GM18505 (cell line): ENCODE results near the gene SLMAP.

Experiments used
- ATAC-seq: cut with Tn5 transposase; IDR thresholded peaks from one replicate; pipeline ENCODE4 v1.9.1; 2021; ENCODE audit not compliant: unreplicated experiment
- POLR2A ChIP-seq: IDR thresholded peaks from 4 replicates; pipeline ENCODE4 v1.6.1; 2011; ENCODE audit warnings: borderline replicate concordance; ENCODE audit not compliant: insufficient read depth, insufficient read length; ENCODE audit errors: extremely low read depth

Gene SLMAP

DNA sequence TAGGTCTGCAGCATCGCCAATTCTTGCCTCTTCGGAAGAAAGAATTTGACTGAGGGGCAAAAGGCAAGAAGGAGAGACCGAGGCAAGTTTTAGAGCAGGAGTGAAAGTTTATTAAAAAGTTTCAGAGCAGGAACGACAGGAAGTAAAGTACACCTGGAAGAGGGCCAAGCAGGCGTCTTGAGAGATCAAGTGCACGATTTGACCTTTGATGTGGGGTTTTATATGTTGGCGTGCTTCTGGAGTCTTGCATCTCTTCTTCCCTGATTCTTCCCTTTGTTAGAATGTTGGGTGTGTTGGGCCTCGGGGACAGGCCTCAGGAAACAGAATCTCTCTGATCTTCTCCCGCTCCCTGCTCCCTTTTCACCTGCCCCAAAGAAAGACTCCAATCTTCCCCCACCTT lies 211.5 kb downstream of the SLMAP start:
- TF ChIP-seq POLR2A, result no peak
- ATAC-seq, result no peak

DNA sequence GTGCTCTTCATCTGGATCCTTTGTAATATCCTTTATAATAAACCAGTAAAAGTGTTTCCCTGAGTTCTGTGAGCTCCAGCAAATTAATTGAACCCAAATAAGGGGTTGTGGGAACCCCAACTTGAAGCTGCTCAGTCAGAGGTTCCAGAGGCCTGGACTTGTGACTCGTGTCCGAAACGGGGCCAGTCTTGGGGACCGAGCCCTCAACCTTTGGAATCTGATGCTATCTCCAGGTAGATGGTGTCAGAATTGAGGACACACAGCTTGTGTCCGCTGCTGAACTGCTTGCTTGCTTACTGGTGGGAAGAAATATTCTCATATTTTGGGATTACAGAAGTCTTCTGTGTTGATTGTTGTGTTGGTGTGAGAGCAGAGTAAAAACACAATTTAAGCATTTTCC lies 212.4 kb downstream of the SLMAP start:
- ATAC-seq, result no peak
- no peak for TF ChIP-seq POLR2A

DNA sequence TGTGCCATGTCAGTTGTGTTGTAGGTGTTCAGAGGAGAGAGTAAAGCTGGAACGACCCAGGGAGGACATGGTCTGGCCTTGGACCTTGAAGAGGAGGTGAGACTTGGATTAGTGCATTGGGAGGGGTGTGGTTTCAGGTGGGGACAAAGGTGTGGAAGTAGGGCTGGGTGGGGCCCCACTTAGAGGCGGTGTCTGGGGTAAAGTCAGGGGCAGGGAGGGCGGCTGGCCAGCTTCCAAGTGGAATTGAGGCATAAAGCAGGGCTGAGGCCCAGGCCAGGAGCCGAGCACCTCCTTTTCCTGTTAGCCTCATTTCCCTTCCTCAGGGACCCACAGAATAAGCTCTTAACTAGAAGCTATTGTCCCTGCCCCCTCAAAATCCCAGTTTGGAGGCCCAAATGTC lies 215.9 kb downstream of the SLMAP start:
- no peak for ATAC-seq
- TF ChIP-seq POLR2A, result no peak

DNA sequence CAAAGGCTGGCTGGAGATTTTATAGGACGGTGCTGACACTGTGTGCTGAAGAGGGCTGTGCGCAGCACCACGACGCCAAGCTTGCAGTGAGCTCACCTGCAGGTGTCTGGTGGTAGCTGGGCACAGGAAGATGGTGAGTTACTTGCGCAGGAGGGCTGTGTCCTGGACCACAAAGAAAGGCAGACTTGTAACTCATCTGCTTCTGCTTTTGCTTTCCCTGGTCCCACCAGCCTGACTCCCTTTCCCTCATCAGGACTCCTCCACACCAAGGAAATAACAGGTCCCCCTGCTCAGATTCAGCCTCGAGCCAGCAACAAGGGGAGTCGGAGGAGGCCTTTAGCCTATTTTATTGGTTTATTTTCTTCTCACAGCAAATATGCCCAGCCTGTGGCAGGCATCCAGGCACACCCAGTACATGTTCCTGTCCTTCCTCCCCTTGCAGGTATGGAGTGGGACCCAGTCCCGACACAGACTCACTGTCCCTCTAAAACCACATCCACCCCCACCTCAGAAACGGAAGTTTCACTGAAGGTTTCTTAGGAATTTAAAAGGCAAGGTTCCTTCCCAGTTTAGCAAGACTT lies 216.5 kb downstream of the SLMAP start:
- TF ChIP-seq POLR2A, result no peak
- ATAC-seq, result no peak

DNA sequence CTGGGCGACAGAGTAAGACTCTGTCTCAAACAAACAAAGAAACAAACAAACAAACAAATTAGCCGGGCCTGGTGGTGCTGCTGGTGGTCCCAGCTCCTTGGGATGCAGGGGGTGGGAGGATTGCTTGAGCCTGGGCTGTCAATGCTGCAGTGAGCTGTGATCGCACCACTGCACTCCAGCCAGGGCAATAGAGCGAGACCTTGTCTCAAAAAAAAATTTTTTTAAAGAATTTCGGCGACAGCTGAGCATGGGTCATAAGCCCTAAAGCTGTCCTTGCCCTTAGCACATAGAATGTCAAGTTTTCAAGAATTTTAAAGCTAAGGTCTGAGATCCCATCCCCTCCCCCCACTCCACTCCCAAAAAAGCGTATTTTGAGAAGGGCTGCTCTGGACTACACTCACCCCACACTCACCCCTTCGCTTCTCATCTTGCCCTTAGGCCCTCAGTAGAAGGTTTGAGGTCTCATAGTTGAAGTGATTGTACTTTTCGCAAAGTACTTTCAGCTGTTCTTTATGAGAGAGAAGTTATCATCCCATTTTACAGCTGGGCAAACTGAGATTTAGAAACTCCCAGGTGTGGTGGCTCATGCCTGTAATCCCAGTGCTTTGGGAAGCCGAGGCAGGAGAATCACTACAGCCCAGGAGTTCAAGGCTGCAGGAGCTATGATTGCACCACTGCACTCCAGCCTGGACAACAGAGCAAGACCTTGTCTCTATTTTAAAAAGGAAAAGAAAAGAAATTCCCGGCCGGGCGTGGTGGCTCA lies 217.8 kb downstream of the SLMAP start:
- no peak for ATAC-seq
- TF ChIP-seq POLR2A, result no peak

DNA sequence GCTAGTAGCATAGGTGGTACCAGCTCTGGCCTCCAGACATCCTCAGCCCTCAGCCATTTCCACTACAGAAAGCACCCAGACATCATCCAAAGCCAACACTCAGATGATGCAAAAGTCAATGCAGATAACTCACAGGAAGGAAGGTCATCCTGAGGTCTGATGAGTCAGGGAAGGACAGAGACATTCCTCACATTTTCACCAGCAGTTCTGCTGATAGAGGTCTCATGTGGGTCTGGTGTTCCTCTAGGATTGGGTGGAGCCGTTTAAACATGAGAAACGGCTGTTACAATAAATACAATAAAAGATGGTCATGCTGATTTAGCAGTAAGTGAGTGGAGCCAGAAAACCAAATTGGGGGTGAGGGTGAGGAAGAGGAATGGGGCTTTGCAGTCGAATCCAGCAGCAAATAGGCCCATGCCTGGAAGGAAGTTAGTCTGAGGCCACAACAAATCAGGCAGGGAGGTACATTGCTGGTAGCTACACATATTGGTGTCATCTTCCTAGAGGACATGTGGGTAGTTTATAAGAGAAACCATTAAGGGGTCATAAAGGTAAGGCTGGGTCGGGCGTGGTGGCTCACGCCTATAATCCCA lies 218.8 kb downstream of the SLMAP start:
- no peak for ATAC-seq
- no peak for TF ChIP-seq POLR2A

DNA sequence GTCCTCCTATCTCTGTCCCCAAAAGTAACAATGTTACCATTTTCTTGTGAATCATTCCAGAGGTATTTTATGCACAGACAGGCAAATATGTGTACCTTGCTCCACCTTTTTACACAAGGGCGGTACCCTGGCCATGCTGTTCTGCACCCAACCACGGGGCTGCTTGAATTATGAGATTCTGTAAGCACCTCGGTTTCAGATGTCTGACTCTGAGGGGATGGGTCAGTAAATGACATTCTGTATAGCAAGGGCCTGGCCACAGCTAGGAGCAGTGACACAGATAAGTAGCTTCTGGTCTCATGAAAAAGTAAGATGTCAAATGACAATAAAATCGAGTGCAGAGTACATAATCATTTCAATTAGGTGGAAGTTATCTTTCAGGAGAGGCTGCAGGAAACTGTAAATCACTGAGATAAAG lies 221.7 kb downstream of the SLMAP start:
- no peak for ATAC-seq
- no peak for TF ChIP-seq POLR2A

DNA sequence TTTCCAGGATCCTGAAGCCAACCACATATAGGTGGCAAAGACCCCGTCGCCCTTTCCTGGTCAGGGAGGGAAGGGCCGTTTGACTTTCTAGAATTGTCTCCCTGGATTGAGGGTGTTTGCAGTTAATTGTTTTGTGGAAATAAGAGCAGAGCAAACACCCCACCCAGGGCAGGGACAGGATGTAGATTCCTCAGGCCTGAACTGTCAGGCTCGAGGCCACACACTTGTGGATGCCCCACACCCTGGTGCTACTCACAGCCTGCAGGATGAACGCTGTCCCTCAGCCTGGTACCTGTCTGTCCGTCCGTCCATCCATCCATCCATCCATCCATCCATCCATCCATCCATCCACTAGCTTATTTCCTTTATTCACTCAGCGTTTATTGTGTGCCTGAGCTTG lies 222.2 kb downstream of the SLMAP start:
- TF ChIP-seq POLR2A, result no peak
- ATAC-seq, result no peak
